K562 (cell line): ENCODE data around the gene DOK4.

Experiments used
- CBFB ChIP-seq: sonication (generic); formaldehyde crosslinking; IDR thresholded peaks from 2 replicates; pipeline ENCODE4 v1.4.0; 2020; ENCODE audit warnings: mild to moderate bottlenecking, missing genetic modification reagents
- FOXK2 ChIP-seq, 2 experiments: fragments of 450-650 bp; IDR thresholded peaks in 1 of 2; conservative IDR thresholded peaks in 1 of 2; 2 replicates each; pipeline ENCODE4 v1.6.1; 2016; ENCODE audit warnings: low read depth in 2 of 2, mild to moderate bottlenecking in 1 of 2
- HDGF ChIP-seq: fragments of 450-650 bp; IDR thresholded peaks from 2 replicates; pipeline ENCODE4 v1.6.1; 2016
- NFIC ChIP-seq: fragments of 450-650 bp; IDR thresholded peaks from 2 replicates; pipeline ENCODE4 v1.6.1; 2017; ENCODE audit warnings: mild to moderate bottlenecking, inconsistent platforms
- POLR2G ChIP-seq: fragments of 200-400 bp; formaldehyde crosslinking; IDR thresholded peaks from 2 replicates; pipeline ENCODE4 v1.6.1; 2017; ENCODE audit warnings: low read depth, mild to moderate bottlenecking, antibody characterized with exemption, low read length, moderate library complexity
- PURB ChIP-seq: sonication (generic); formaldehyde crosslinking; IDR thresholded peaks from 2 replicates; pipeline ENCODE4 v1.9.0; 2021; ENCODE audit warnings: low read depth, mild to moderate bottlenecking, missing genetic modification reagents
- YY1 ChIP-seq, 3 experiments: IDR thresholded peaks; 2 replicates each; pipeline ENCODE4 v1.6.1; 2011; ENCODE audit warnings: low read length in 2 of 3, mild to moderate bottlenecking in 2 of 3, moderate library complexity in 2 of 3, borderline replicate concordance in 1 of 3, control low read depth in 1 of 3, low read depth in 1 of 3; ENCODE audit not compliant: insufficient read depth in 3 of 3, insufficient replicate concordance in 2 of 3, control insufficient read depth in 1 of 3, insufficient read length in 1 of 3; ENCODE audit errors: extremely low read depth in 1 of 3
- TF ChIP-seq, protein P1 (sequence below), 2 experiments: fragments of 450-650 bp in 1 of 2; sonication (generic) in 1 of 2; formaldehyde crosslinking; conservative IDR thresholded peaks; 2 replicates each; pipeline versions ENCODE4 v1.4.0 to v1.8.1; 2020 to 2022; ENCODE audit warnings: mild to moderate bottlenecking in 1 of 2, missing genetic modification reagents in 1 of 2
- TF ChIP-seq, protein P2 (sequence below), 3 experiments: IDR thresholded peaks in 2 of 3; conservative IDR thresholded peaks in 1 of 3; 2 replicates each; pipeline ENCODE4 v1.5.1; 2011 to 2012; ENCODE audit warnings: low read length in 3 of 3, mild to moderate bottlenecking in 3 of 3, control low read depth in 2 of 3, improper control_type of control experiment in 1 of 3, inconsistent platforms in 1 of 3, low read depth in 1 of 3, mixed read lengths in 1 of 3, moderate library complexity in 1 of 3; ENCODE audit not compliant: insufficient read depth in 2 of 3

DNA sequence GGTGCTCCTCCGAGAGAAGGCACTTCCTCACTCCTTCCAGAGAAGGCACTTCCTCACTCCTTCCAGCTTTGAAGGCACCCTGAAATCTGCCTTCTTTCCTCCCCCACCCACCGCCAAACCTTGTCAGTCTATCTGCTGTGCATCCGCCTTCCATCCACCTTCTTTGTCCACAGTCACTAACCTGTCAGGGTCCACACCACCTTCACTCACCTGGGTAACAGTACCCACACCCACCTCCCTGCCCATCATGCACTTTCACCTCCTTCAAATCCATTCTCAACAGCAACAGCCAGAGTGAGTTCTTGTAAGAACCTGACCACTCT, 44.9 kb upstream of the DOK4 start:
- TF ChIP-seq CBFB (CRISPR knock-in tag), result no peak
- TF ChIP-seq NFIC, result no peak
- no peak for TF ChIP-seq PURB (CRISPR knock-in tag)
- no peak for TF ChIP-seq HDGF
- TF ChIP-seq FOXK2 (conservative IDR thresholded peaks at IDR 0.05 in 1 of 2, IDR thresholded peaks at IDR 0.05 in 1 of 2; ENCODE audit: low read depth in 2 of 2), result no peak
- TF ChIP-seq, protein P1, sequence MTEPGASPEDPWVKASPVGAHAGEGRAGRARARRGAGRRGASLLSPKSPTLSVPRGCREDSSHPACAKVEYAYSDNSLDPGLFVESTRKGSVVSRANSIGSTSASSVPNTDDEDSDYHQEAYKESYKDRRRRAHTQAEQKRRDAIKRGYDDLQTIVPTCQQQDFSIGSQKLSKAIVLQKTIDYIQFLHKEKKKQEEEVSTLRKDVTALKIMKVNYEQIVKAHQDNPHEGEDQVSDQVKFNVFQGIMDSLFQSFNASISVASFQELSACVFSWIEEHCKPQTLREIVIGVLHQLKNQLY (CRISPR knock-in tag; conservative IDR thresholded peaks at IDR 0.05), result no peak
- no peak for TF ChIP-seq YY1 (IDR thresholded peaks at IDR 0.05; ENCODE audit: borderline replicate concordance in 1 of 3, control insufficient read depth in 1 of 3, extremely low read depth in 1 of 3, insufficient read depth in 3 of 3, insufficient read length in 1 of 3, insufficient replicate concordance in 2 of 3, low read depth in 1 of 3, low read length in 2 of 3)
- TF ChIP-seq, protein P2, sequence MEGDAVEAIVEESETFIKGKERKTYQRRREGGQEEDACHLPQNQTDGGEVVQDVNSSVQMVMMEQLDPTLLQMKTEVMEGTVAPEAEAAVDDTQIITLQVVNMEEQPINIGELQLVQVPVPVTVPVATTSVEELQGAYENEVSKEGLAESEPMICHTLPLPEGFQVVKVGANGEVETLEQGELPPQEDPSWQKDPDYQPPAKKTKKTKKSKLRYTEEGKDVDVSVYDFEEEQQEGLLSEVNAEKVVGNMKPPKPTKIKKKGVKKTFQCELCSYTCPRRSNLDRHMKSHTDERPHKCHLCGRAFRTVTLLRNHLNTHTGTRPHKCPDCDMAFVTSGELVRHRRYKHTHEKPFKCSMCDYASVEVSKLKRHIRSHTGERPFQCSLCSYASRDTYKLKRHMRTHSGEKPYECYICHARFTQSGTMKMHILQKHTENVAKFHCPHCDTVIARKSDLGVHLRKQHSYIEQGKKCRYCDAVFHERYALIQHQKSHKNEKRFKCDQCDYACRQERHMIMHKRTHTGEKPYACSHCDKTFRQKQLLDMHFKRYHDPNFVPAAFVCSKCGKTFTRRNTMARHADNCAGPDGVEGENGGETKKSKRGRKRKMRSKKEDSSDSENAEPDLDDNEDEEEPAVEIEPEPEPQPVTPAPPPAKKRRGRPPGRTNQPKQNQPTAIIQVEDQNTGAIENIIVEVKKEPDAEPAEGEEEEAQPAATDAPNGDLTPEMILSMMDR (IDR thresholded peaks at IDR 0.05 in 2 of 3, conservative IDR thresholded peaks at IDR 0.05 in 1 of 3; ENCODE audit: insufficient read depth in 2 of 3, low read depth in 1 of 3, low read length in 3 of 3), result no peak
- TF ChIP-seq POLR2G, result no peak
